Right renal cortex interstitium (tissue), 3 donors: ENCODE results near the gene PPP2R2C. TPM values are rescaled to one million over a fixed set of nuclear protein-coding genes. Genes with fewer than 3 reads are reported as not detected.

Experiments
- DNase-seq, 3 donors: peaks; one replicate each; pipeline ENCODE4 v3.0.0-alpha.2; 2013; ENCODE audit warnings: low read depth in 3 of 3, low spot score in 2 of 3
- polyA plus RNA-seq, 3 donors: library from polyadenylated mRNA; unstranded; fragments of 120-200 nt; gene quantifications; one replicate each; pipeline ENCODE4 v1.2.1, GENCODE V29; 2013; ENCODE audit not compliant: insufficient read length in 3 of 3

PPP2R2C gene
- polyA plus RNA-seq, 3 donors, result 0.22 to 0.62 (median 0.39) TPM

- no peak for DNase-seq
These were observed 152.8 kb downstream of the PPP2R2C start for GRCh38 chr4:6319530-6320150.

GRCh38 chr4:6318206-6318605, 154.2 kb downstream of the PPP2R2C start:
- DNase-seq, result no peak

- no peak for DNase-seq
These were observed 155.9 kb downstream of the PPP2R2C start for GRCh38 chr4:6316461-6317003.

- DNase-seq, result no peak
These were observed 159.2 kb downstream of the PPP2R2C start for GRCh38 chr4:6313216-6313615.

GRCh38 chr4:6309777-6310176, 162.6 kb downstream of the PPP2R2C start:
- DNase-seq, result no peak

GRCh38 chr4:6308899-6309643, 163.3 kb downstream of the PPP2R2C start:
- DNase-seq, result no peak

- no peak for DNase-seq
These were observed 164.5 kb downstream of the PPP2R2C start for GRCh38 chr4:6307891-6308290.

- no peak for DNase-seq
These were observed 165.2 kb downstream of the PPP2R2C start for GRCh38 chr4:6307230-6307629.

- no peak for DNase-seq
These were observed 166.1 kb downstream of the PPP2R2C start for GRCh38 chr4:6306299-6306698.

GRCh38 chr4:6303943-6304342, 168.5 kb downstream of the PPP2R2C start:
- no peak for DNase-seq

- DNase-seq, result no peak
These were observed 169.5 kb downstream of the PPP2R2C start for GRCh38 chr4:6302869-6303268.

- DNase-seq, result no peak
These were observed 170.5 kb downstream of the PPP2R2C start for GRCh38 chr4:6301732-6302442.

GRCh38 chr4:6301051-6301731, 171.2 kb downstream of the PPP2R2C start:
- DNase-seq, result no peak

- DNase-seq, result no peak
These were observed 172.1 kb downstream of the PPP2R2C start for GRCh38 chr4:6300359-6300758.

- no peak for DNase-seq
These were observed 172.5 kb downstream of the PPP2R2C start for GRCh38 chr4:6299875-6300274.

- no peak for DNase-seq
These were observed 173.6 kb downstream of the PPP2R2C start for GRCh38 chr4:6298852-6299251.

GRCh38 chr4:6298035-6298434, 174.4 kb downstream of the PPP2R2C start:
- DNase-seq, result no peak

GRCh38 chr4:6297266-6297815, 175.1 kb downstream of the PPP2R2C start:
- no peak for DNase-seq

GRCh38 chr4:6296026-6296425, 176.4 kb downstream of the PPP2R2C start:
- no peak for DNase-seq

GRCh38 chr4:6295495-6295894, 176.9 kb downstream of the PPP2R2C start:
- DNase-seq, result no peak
